CD4-positive, alpha-beta T cell treated with Interleukin-17A for 1 hour (primary cell): ENCODE results near the gene PUS1.
"Not testable (repeated sequence)": the region's sequence is repeated elsewhere in the genome, so short reads cannot be mapped to it uniquely, and the experiment has no call there.

Experiments
- DNase-seq: peaks from one replicate; pipeline ENCODE4 v3.0.0-alpha.2; 2020

The PUS1 gene

DNA sequence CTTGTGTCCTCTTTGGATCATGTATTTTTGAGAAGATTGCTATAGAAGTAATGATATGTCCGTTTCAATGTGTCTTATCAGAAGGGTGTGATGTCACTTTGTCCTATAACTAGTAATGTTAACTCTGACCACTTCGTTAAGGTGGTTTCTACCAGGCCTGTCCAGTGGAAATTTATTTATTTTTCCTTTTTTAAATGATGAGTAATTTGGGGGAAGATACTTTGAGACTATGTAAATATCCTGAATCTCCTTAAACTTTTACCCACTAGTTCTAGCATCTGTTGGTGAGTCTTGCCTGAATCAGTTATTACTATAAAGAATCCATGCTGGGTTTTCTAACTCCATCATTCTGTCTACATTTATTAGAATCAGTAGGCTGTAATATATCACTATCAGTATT lies 36.0 kb downstream of the PUS1 start:
- no peak for DNase-seq

DNA sequence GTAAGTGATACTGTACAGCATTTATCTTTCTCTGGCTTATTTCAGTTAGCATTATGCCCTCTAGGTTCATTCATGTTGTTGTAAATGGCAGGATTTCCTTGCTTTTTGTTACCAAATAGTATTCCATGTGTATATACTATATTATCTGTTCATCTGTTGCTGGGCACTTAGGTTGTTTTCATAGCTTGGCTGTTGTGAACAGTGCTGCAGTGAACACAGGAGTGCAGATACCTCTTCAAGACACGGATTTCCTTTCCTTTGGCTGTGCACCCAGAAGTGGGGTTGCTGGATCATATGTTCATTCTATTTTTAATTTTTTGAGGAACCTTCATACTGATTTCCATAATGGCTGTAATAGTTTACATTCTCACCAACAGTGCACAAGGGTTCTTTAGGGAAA lies 42.1 kb downstream of the PUS1 start:
- no peak for DNase-seq

- no peak for DNase-seq
These were observed 46.2 kb downstream of the PUS1 start for GRCh38 chr12:131975228-131975627.

DNA sequence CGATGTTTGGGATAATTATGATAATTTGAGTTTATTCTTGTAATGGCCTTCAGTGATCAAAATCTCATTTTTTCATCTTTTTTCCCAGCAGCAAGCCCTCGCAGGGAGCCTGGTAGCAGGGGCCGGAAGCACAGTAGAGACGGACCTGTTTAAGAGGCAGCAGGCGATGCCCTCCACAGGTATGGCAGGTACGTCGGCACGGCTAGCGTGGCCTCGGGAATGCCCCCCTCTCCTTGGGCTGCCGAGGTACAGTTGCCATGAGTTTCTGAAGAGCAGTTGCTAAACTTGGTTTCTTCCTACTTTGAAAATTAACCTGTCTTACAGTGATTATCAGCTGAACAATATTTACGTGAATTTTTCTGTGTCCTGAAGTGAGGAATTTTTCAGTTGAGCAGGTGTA lies 50.5 kb downstream of the PUS1 start:
- DNase-seq: no peak

DNA sequence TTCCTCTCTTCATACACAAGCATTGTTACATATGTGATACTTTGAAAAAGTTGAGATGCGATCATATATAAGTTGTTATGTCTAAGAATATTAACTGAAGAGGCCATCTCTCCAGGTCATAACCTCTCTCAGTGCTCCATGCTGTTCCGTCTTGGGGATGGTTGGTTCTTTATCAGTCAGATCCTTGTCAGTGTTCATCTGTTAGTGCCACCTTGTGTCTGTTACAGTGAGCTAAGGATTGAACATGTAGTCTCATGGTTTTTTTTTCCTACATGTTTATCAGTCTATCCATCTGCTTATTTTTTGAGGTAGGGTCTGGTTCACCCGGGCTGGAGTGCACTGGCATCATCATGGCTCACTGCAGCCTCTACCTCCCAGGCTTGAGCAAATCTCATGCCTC lies 51.2 kb downstream of the PUS1 start:
- no peak for DNase-seq

GRCh38 chr12:131981388-131981787 lies 52.3 kb downstream of the PUS1 start:
- DNase-seq: no peak

GRCh38 chr12:131982041-131982440 lies 53.0 kb downstream of the PUS1 start:
- no peak for DNase-seq

GRCh38 chr12:131983026-131983425 lies 54.0 kb downstream of the PUS1 start:
- no peak for DNase-seq

- DNase-seq: no peak
These were observed 54.5 kb downstream of the PUS1 start for GRCh38 chr12:131983554-131983953.

DNA sequence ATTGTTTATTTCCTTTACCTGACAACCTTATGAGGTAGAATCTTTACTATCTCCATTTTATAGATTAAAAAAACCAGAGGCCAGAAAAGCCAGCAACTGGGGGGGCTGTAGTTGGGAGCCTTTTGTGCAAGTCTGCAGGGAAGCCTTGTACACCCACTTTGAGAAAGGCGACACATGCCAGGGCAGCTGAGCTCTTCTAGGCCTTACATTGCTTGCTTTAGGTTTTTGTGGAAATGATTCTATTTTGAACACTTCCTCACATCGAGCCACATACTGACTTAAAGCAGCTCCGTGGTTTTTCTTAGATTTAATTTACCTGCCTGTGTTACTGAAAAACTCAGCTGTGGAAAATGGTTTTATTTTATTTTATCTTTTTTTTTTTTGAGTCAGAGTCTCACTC lies 55.3 kb downstream of the PUS1 start:
- DNase-seq: no peak

DNA sequence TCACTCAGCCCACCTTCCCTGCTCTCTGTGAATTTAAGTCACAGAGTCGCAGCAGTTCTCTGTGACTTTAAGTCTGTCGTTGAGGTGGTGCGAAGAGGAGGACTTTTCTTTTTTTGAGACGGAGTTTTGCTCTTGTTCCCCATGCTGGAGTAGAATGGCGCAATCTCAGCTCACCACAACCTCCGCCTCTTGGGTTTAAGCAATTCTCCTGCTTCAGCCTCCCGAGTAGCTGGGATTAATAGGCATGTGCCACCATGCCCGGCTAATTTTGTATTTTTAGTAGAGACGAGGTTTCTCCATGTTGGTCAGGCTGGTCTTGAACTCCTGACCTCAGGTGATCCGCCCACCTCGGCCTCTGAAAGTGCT lies 56.4 kb downstream of the PUS1 start:
- not testable (repeated sequence) for DNase-seq

DNA sequence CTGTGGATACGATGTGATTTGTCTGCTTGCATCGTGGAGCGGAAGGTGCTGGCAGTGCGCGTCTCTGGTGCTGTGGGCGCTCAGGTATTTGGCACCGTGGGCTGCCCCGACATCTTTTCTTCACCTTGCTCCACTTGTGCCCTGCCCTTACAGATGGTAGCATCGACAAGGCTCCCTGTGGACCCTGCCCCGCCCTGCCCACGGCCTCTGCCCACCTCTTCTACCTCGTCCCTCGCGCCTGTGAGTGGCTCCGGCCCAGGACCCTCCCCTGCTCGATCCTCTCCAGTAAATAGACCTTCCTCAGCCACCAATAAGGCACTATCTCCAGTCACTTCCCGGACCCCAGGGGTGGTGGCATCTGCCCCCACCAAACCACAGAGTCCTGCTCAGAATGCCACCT lies 57.3 kb downstream of the PUS1 start:
- no peak for DNase-seq

GRCh38 chr12:131986910-131987309 lies 57.8 kb downstream of the PUS1 start:
- DNase-seq: no peak

DNA sequence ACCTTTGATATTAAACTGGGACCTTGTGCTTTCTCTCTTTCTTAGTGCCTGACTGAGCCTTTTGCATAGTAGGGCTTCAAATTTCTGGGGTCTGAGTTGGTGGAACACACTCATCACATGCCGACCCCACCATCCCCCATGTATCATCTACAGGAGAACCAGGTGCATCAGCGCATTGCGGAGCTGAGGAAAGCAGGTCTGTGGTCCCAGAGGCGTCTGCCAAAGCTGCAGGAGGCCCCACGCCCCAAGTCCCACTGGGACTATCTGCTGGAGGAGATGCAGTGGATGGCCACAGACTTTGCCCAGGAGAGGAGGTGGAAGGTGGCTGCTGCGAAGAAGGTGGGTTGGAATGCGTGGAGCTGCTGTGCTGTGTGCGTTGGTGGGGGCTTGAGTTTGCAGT lies 58.5 kb downstream of the PUS1 start:
- DNase-seq: no peak

DNA sequence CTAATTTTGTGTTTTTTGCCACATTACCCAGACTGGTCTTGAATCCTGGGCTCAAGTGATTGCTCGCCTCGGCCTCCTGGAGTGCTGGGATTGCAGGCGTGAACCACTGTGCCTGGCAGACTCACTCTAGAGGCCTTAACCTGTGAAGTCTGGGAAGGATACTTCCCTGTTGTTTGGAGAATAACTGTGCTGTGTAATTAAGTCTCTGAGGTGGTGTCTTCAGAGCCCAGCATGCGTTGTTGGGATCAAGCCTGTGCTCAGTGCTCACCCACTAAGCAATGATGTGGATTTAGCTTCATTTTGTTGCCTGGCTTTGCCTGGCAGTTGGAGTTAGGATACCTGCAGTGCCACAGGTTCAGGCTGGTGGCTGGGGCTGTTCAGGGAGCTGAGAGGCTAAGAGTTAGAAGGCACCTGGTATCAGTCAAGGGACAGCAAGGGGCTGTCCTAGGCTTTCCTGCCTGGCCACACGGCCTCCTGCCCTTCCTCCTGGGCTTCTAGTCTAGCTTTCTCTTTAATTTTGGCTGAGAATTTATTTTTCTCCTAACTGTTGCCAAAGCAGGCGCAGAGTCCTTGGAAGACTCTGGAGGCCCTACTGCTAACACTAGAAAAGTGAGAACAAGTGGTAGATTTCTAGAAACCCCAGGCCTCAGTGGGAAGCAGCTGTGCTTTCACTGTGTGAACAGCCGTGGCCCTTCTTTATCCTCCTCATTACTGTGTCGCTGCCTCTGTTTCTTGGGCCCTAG lies 59.1 kb downstream of the PUS1 start:
- no peak for DNase-seq

GRCh38 chr12:131989021-131989420 lies 59.9 kb downstream of the PUS1 start:
- DNase-seq: no peak

GRCh38 chr12:131990066-131990979 lies 61.2 kb downstream of the PUS1 start:
- DNase-seq: no peak

DNA sequence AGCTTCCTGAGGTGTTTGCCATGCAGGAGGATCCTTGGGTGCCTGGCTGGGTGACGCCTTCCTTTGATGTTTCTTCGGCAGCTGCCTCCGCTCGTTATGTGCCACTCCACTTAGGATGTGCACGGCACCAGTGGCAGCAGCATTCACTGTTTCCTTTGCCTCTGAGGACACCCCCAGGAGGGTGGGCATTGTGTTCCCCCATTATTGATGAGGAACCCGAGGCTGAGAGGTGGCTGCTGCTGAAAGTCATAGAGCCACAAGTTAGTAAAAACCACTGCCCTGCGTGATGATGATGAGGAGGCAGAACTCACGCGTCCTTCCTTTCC lies 61.9 kb downstream of the PUS1 start:
- DNase-seq: no peak

- DNase-seq: no peak
These were observed 62.8 kb downstream of the PUS1 start for GRCh38 chr12:131991816-131992430.

DNA sequence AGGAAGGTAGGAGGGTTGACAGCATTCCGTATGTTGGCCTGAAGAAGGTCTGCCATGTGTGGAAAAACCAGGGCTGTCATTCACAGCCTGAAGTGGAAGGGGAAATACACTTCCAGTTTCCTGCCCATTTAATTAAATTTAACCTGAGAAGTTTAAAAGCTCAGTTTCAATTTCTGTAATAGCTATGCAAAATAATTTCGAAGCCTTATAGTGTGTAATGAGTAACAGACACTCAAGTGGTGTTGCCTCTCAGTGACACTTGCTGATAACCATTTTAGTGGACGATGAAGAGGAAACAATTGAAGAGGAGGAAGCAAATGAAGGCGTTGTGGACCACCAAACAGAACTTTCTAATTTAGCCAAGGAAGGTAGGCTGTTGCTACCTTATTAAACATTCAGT lies 65.5 kb downstream of the PUS1 start:
- DNase-seq: no peak
